GM06990 (cell line): ENCODE measurements around the gene SORL1-AS1.

Source experiments
- DNase-seq: peaks from one replicate; pipeline ENCODE4 v3.0.0-alpha.2; 2011; ENCODE audit not compliant: insufficient read length; ENCODE audit errors: extremely low read depth
- H3K27me3 ChIP-seq: replicated peaks from 2 replicates; pipeline ENCODE4 v1.6.0; 2011; ENCODE audit warnings: low read length; ENCODE audit not compliant: control insufficient read depth, insufficient read depth
- H3K36me3 ChIP-seq: 2 replicates; pipeline ENCODE4 v1.5.1; 2011; ENCODE audit warnings: low read length; ENCODE audit not compliant: control insufficient read depth, insufficient read depth
- H3K4me3 ChIP-seq: replicated peaks from 2 replicates; pipeline ENCODE4 v1.5.1; 2011; ENCODE audit warnings: low read depth, mild to moderate bottlenecking, control low read depth, low read length
- CTCF ChIP-seq: IDR thresholded peaks from 2 replicates; pipeline ENCODE4 v1.5.1; 2011; ENCODE audit warnings: low read length, control low read depth, mild to moderate bottlenecking, inconsistent platforms; ENCODE audit not compliant: insufficient read depth, poor library complexity, severe bottlenecking

Gene SORL1-AS1

GRCh38 chr11:121466063-121466794 lies 13.5 kb upstream of the SORL1-AS1 start:
- H3K36me3 ChIP-seq, result peaks cover 9% of the 10 kb centered on the region
- peak overlapping the region; percentile 19 for H3K4me3 ChIP-seq
- H3K27me3 ChIP-seq, result no peaks in the 10 kb centered on the region
- DNase-seq, result peak; percentile 52
- no peak for TF ChIP-seq CTCF

GRCh38 chr11:121465709-121466062 lies 12.9 kb upstream of the SORL1-AS1 start:
- H3K27me3 ChIP-seq, result no peaks in the 10 kb centered on the region
- peaks cover 4% of the 10 kb centered on the region for H3K36me3 ChIP-seq
- TF ChIP-seq CTCF, result peak; percentile 7
- DNase-seq, result no peak
- H3K4me3 ChIP-seq, result peak overlapping the region; percentile 19

GRCh38 chr11:121464352-121464946 lies 11.7 kb upstream of the SORL1-AS1 start:
- peak; percentile 85 for DNase-seq
- no peaks in the 10 kb centered on the region for H3K36me3 ChIP-seq
- no peak for TF ChIP-seq CTCF
- no peaks in the 10 kb centered on the region for H3K27me3 ChIP-seq
- peak overlapping the region; percentile 20; the same call in 1 of the 2 replicates for H3K4me3 ChIP-seq

- no peaks in the 10 kb centered on the region for H3K36me3 ChIP-seq
- DNase-seq, result no peak
- no peaks in the 10 kb centered on the region for H3K27me3 ChIP-seq
- no peak for TF ChIP-seq CTCF
- H3K4me3 ChIP-seq, result peak overlapping the region; percentile 5; the same call in 1 of the 2 replicates
Observed at GRCh38 chr11:121463689-121464335, 11.0 kb upstream of the SORL1-AS1 start.

- H3K4me3 ChIP-seq, result no peak overlapping the region; the same call in 1 of the 2 replicates
- H3K27me3 ChIP-seq, result no peaks in the 10 kb centered on the region
- TF ChIP-seq CTCF, result no peak
- no peak for DNase-seq
- H3K36me3 ChIP-seq, result no peaks in the 10 kb centered on the region
Observed at GRCh38 chr11:121461843-121462242, 9.1 kb upstream of the SORL1-AS1 start.
